RPMI7951 (cell line): ENCODE results near the gene GRM1. TPM values are rescaled to one million over a fixed set of nuclear protein-coding genes. Genes with fewer than 3 reads are reported as not detected.

Experiments used
- DNase-seq: peaks from one replicate; pipeline ENCODE4 v3.0.0-alpha.2; 2012; ENCODE audit warnings: low read depth
- total RNA-seq: library from RNA; depleted of rRNA; stranded (reverse); fragments of >200 nt; shearing (Covaris generic); gene quantifications from 2 replicates; pipeline ENCODE4 v1.2.3, GENCODE V29; 2014

GRM1 gene
- total RNA-seq, 1 experiment from 2014 or later: 0.12 TPM

DNA sequence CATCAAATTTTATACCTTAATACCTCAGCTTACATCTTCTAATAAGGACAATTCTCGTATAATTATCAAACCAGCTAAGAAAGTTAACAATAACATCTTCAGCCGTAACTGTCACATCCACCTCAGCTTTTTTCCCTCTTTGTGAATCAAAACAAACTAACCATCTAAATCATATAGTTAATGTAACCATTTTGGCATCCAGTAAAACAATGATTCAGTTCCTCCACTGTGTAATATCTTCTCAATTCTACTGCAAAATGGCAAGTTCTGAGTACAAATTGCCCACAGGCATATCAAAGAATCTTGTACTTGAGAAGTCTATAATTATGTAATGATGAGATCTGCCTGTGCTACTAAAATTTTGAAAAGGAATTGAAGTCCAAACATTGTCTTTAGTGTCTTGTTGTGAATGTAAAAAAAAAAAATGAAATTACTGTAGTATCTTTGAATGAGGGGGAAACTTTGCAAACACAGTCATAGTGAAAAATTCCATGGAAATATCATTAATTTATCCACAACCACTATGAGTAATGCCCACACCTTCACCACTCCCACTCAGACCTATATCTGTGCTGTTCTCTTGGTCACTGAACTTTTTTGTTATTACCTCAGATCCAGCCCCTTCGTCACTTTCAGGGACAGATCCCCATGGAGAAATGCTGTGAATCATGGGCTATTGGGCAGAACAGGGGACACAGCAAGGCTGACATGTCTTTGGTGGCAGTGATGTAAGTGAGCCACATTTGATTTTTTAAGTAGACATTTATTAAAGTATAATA, 336.1 kb downstream of the GRM1 start:
- no peak for DNase-seq

DNA sequence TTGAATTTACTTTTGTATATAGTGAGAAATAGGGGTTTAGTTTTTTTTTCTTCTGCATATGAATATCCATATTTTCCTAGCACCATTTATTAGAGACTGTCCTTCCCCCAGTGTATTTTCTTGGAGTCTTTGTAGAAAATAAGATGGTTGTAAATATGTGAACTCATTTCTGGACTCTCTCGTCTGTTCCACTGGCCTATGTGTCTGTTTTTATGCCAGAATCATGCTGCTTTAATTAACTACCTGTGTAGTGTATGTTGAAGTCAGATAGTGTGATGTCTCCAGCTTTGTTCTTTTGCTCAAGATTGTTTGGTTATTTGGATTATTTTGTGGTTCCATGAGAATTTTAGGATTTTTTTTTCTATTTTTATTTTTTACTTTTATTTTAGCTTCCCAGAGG, 338.2 kb downstream of the GRM1 start:
- DNase-seq: no peak

DNA sequence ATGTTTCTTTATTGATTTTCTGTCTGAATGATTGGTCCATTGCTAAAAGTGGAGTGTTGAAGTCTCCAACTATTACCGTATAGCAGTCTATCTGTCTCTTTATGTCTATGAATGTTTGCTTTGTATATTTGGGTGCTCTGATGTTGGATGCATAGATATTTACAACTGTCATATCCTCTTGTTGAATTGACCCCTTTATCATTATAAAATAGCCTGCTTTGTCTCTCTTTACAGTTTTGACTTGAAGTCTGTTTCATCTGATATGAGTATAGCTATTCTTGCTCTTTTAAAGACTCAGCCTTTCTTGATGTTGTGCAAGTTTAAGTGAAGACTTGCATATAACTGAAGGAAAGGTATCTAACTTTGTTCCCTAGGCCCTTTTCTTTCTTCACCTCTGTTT, 341.0 kb downstream of the GRM1 start:
- DNase-seq: no peak

DNA sequence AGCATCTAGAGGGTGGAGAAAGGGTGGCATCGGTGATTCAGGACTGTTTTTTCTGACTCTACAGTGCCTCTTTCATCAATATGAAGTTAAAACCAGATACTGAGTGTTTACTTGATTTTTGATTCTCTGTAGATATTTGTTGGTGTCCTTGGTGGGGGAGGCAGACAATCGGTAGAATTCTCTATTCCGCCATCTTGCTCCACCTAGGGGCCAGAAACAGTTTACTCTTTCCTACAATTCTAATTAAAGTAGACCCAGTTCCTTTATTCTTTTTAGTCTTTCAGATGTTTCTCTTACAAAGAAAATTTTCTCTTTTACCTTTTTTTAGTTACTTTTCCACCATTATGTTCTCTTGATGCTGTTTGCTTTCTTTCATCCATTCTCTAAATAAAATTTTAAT, 352.6 kb downstream of the GRM1 start:
- no peak for DNase-seq

DNA sequence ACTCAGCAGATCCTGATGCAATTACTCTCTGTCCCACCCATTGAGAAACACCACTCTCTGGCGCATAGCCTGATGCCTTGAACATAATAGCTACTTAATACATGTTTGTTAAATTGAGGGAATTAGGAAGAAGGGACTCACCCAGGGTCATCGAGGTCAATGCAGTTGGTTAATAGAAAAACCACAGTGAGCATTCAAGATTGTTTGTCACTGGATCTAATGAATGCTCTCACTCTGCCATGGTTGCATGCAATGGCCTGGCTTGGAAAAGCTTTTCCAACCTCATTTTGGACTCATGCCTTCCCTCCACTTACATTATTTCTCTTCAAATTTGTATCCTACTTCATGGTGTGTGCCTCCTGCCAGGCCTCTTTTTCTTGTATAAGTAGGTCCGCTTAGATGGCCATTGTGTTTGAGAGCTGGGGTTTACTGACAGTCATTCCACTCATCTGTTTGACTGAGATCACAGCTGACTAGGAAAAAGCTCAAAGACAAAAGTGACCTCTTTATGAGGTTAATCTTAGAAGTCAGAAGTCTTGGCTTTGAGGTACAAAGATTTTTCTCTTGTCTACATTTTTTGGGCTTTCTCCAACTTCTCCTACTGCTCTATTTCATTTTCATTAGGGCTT, 360.0 kb downstream of the GRM1 start:
- DNase-seq: no peak

DNA sequence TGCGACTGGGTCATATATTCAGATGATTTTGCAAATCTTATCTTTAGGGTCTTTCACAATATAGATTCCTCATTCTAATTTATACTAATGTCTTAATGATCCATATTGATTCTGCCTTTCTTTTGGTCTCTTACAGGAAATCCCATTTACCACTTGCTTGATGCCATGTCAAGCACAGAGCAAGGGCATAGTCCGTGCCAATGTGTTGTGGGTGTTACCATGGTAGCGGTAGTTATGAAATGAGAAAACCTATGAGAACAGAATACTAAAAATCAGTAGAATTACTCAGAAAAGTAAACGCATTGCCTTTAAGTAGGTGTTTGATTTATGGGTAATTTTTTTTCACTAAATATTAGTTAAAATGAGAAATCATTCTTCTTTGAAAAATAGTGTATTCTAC, 360.9 kb downstream of the GRM1 start:
- DNase-seq: no peak

DNA sequence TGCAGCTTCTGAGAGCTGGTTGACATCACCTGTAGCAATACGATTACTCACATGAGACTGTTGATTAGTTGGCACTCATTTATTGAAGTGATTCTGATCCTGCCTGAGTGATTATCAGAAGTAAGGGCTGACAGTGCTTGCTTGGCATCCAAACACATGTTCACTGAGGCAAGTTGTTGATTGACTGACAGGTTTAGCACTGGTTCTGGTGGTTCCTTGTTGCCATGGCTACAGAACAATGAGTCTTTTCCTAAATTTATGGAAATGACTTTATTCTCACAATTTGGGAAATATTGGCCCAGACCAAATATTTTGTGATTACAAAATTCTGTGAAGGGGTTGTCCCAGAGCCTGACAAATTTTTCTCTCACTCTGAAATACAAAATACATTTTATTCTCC, 368.8 kb downstream of the GRM1 start:
- DNase-seq: no peak

DNA sequence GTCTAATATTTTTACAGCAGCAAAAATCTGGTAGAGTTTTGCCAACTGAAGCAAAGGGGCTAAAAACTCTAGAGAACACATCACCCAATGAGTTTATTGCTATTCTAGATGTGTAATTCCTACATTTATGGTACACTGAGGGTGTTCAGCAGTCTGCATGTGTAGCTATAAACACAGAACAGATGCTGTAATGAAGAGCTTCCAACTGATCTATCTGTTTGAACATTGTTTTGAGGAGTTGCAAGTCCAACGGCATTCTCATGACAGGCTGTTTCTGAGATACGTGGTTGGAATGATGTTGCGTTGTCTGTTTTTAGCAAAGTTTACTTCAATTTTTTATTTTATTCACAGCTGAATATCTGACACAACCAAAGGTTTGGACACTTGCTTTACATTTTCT, 373.6 kb downstream of the GRM1 start:
- DNase-seq: no peak

DNA sequence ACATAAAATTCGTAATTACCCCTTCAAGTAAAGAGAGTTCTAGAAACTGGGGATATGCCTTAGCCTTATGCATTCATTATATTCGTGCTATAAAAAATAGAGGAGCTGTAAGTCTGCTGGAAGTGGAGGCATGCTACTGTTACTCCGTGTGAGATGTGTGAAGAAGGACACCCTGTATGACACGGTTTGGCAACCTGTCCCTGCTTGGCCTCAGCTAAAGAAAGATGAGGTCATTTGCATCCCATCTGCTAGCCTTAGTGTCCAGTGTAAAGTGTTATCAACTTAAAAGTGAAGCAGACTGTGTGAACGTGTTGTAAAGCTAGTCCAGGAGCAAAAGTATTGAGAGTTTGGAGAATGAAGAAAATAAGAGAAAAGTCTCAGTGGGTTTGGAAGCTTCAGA, 379.7 kb downstream of the GRM1 start:
- DNase-seq: no peak

DNA sequence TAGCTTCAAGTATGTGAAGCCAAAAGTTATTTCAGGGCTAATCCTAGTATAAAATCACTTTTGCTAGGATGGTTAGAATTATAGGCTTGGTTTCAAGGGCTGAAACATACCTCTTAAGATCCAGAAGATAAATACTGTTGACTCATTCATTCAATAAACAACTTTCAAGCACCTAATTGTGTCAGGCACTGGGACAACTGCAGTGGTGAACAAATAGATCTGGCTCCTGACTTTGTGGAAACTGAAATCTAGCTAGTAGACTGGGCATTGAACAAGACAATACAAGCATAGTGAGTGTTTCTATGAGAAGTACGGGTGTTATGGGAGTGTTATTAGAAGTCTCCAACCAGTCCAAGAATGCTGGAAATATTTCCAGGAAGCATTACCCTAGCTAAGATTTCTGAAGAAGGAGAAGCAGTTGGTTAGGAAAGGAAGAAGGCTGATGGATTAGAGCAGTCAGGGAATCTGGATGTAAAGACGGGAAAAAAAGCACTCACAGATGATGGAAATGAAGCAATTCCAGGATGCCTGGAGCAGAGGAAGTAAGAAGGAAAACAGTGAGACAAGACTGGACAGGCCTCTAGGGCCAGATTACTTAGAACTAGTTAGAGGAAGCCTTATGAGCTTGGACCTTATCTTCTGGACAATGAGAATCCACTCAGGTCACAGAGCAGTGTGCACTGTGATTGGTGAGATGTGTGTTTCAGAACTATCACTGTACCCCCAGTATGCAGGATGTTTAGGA, 382.2 kb downstream of the GRM1 start:
- DNase-seq: no peak

DNA sequence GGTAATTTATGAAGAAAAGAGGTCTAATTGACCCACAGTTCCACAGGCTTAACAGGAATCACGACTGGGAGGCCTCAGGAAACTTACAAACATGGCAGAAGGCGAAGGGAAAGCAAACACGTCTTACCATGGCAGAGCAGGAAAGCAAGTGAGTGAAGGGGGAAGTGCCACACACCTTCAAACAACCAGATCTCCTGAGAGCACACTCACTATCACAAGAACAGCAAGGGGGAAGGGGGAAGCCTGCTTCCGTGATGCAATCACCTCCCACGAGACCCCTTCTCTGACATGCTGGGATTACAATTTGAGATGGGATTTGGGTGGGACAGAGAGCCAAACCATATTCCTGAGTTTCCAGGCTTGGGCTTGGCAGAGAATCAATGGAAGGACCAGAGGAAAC, 390.7 kb downstream of the GRM1 start:
- DNase-seq: no peak

DNA sequence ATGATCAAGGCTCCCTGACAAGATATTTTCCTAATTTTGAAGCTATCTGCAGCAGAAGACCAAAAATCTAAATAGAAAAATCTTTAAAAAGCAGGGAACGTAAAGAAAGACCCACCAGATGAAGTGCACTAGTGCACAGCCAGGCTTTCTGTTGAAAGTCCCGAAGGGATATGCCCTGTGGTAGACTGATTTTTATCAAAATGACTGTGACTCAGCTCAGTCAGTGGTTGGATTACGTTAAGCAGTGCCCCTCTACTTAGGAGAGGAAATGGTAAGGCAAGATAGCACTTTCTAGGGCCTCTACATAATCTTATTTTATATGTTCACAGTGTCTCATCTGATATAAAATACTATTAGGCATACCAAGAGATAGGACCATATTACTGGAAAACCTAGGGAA, 391.4 kb downstream of the GRM1 start:
- no peak for DNase-seq

DNA sequence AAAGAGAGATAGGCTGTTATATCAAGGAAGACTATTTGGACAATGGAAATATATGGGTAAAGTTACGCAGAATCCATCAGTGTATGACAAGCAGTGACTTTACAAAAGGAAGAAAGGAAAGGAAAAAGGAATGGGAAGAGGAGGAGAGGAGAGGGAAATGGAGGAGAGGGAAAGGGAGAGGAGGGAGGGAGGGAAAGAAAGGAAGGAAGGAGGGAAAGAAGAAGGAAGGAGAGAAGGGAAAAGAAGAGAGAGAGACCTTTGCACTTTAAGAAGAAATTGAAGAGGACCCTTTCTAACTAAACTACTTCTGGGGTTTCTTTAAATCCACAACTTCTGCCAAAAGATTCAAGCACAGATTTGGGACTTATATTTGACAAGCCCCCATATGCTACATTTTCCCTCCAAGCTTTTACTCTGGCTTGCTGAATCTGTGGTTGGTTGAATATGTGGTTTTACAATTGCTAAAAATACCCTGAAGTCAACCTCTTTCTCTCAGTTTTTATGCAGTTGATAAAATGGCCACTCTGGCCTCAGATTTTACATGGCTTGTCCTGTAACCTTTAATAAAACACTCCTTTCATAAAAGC, 394.0 kb downstream of the GRM1 start:
- DNase-seq: no peak

DNA sequence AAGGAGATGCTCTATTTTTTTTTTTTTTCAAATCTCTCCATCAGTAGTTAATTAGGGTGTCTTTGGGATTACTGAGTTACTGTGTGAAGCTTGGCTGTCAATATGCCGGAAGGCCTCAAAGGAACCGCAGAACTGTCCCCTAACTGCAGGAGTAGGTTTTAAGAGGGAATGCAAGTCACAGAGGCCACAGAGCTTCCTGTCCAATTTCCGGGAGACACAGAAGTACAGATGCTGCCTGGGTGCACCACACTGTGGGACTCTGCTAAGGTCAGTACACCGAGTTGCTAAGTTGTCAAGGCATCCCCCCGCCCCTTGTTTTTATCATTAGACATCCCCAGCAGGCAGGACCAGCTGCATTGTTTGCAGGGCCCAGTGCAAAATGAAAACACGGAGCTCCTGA, 394.6 kb downstream of the GRM1 start:
- peak; percentile 0 for DNase-seq

DNA sequence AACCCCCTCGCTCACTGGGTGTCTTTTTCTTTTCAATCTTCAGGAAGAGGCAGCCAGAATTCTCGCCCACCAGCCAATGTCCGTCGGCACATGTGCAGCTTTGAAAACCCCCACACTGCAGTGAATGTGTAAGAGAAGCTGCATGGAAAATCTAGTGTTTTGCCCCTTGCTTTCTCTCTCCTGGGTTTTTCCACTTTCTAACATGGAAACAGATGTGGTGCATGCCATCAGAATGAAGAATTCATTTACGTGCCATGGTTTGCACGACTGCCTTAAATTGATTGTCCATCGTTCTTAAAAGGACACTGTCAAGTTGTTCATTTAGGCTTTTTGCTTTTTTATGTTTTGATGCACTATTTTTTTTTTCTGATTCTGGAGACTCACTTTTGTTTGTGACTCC, 397.7 kb downstream of the GRM1 start:
- DNase-seq: no peak

DNA sequence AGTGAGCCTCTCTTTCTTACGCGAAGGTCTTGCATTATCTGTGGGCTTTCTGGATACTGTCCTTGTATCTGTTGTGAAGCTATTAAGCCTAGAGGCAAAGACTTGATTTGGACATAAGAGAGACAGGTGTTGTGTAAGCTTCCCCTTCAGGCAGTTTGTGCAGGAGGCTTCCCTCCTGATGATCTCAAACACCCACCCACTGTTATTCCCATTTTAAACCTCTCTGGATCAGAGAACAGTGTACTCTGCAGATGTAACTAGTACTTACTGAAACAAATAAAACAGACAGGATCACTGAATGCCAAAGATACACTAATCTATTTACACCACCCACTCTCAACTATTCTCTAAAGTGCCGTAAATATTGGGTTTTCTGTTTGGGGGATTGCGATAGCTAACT, 401.0 kb downstream of the GRM1 start:
- no peak for DNase-seq

DNA sequence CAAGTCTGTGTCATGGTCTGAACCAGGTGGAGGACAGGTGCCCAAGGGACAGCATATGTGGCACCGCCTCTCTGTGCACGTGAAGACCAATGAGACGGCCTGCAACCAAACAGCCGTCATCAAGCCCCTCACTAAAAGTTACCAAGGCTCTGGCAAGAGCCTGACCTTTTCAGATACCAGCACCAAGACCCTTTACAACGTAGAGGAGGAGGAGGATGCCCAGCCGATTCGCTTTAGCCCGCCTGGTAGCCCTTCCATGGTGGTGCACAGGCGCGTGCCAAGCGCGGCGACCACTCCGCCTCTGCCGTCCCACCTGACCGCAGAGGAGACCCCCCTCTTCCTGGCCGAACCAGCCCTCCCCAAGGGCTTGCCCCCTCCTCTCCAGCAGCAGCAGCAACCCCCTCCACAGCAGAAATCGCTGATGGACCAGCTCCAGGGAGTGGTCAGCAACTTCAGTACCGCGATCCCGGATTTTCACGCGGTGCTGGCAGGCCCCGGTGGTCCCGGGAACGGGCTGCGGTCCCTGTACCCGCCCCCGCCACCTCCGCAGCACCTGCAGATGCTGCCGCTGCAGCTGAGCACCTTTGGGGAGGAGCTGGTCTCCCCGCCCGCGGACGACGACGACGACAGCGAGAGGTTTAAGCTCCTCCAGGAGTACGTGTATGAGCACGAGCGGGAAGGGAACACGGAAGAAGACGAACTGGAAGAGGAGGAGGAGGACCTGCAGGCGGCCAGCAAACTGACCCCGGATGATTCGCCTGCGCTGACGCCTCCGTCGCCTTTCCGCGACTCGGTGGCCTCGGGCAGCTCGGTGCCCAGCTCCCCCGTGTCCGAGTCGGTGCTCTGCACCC, 405.2 kb downstream of the GRM1 start:
- no peak for DNase-seq

DNA sequence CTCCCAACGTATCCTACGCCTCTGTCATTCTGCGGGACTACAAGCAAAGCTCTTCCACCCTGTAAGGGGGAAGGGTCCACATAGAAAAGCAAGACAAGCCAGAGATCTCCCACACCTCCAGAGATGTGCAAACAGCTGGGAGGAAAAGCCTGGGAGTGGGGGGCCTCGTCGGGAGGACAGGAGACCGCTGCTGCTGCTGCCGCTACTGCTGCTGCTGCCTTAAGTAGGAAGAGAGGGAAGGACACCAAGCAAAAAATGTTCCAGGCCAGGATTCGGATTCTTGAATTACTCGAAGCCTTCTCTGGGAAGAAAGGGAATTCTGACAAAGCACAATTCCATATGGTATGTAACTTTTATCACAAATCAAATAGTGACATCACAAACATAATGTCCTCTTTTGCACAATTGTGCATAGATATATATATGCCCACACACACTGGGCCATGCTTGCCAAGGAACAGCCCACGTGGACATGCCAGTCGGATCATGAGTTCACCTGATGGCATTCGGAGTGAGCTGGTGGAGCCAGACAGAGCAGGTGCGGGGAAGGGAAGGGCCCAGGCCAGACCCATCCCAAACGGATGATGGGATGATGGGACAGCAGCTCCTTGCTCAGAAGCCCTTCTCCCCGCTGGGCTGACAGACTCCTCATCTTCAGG, 406.0 kb downstream of the GRM1 start:
- DNase-seq: no peak

DNA sequence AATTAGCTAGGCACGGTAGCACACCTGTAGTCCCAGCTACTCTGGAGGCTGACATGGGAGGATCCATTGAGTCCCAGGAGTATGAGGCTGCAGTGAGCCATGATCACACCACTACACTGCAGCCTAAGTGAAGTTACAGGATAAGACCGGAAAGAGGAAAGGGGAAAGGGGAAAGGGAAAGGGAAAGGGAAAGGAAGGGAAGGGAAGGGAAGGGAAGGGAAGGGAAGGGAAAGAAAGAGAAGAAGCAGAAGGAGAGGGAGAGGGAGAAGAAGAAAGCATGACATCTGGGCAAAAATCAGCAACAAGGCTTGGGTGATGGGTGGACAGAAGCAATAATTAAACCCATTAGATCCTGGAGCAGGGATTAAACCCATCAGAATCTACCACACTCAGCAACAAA, 413.0 kb downstream of the GRM1 start:
- no peak for DNase-seq

DNA sequence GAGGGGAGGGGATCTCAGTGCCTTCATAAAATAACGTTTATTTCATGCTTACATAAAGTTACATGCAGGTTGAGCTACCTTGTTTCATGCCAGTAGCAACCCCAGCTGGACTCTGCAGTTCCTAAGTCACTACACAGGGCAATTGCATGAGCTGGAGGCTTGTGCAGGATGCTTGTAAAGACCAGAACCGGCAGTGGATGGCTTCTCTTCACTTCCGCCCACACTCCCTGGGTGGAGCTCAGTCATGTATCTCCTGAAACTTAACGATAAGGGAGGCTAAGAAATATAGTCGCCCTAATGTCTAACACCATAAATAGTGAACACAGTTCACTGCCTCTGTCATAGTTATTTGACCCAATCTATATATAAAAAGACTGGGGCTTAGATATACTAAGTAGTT, 415.3 kb downstream of the GRM1 start:
- DNase-seq: no peak

DNA sequence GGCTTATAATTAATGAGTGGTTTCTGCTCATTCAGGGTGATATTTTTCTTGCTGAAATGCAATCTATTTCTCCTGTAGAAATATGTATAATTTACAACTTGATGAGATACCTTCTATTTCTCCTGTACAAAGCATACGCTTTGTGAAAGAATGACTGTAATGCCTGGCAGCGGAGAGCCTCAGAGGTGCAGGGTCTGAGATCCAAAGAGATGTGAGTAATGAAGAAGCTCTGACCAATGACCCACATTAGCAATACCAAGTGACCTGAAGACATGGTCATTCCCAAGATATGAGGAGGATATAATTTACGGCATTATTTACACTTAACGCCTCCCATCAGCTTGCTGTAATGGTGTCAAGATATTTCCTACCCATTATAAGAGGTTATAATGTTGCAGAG, 416.4 kb downstream of the GRM1 start:
- no peak for DNase-seq
